HepG2 (cell line): ENCODE data around the gene DRAM1. TPM values are rescaled to one million over a fixed set of nuclear protein-coding genes. Genes with fewer than 3 reads are reported as not detected.

Source experiments
- ATAC-seq: fragments of 200-7000 bp; cut with Tn5 transposase; 3 replicates; pipeline ENCODE4 v1.9.1; 2020; ENCODE audit warnings: mild to moderate bottlenecking, moderate library complexity
- BruUV-seq: library from RNA; stranded (reverse); fragments of 400-500 nt; replicated peaks from 2 replicates; lab custom pipeline; 2021; lab: Mats Ljungman, UMichigan
- CTCF ChIA-PET: fragments of 300-600 bp; formaldehyde crosslinking; extraction: SDS; loops from one replicate; lab custom pipeline; 2021; ENCODE audit warnings: low total read pairs, inconsistent platforms, low intra/inter-chr PET ratio; lab: Yijun Ruan, JAX
- POLR2A ChIA-PET: fragments of 350-600 bp; sonication (Branson Sonifier 250); formaldehyde crosslinking; loops from one replicate; lab custom pipeline; 2020; ENCODE audit warnings: antibody characterized with exemption, inconsistent platforms; lab: Yijun Ruan, JAX
- DNase-seq: peaks from one replicate; pipeline ENCODE4 v3.0.0-alpha.2; 2015; ENCODE audit warnings: low spot score
- FAIRE-seq: peaks from 3 replicates; lab custom pipeline; 2011; peaks lifted over from hg19 to GRCh38; lab: Jason Lieb, UNC
- H2AFZ ChIP-seq: one replicate; pipeline ENCODE4 v1.6.1; 2011; ENCODE audit warnings: low read length, inconsistent platforms
- H3K27ac ChIP-seq: fragments of 300-600 bp; 3 replicates; pipeline ENCODE4 v1.8.0; 2011; ENCODE audit warnings: mixed run types, mild to moderate bottlenecking, mixed read lengths, low read length, inconsistent platforms; ENCODE audit not compliant: insufficient read depth; ENCODE audit errors: extremely low read length
- H3K27me3 ChIP-seq, 2 experiments: fragments of 200-600 bp in 1 of 2; 2 replicates in 1 of 2; 3 replicates in 1 of 2; pipeline versions ENCODE4 v1.6.0 to v1.8.0; 2011; ENCODE audit warnings: low read length in 2 of 2, mild to moderate bottlenecking in 2 of 2, moderate library complexity in 2 of 2, inconsistent platforms in 1 of 2; ENCODE audit not compliant: insufficient read depth in 2 of 2, control insufficient read depth in 1 of 2
- H3K36me3 ChIP-seq, 2 experiments: fragments of 200-600 bp in 1 of 2; replicated peaks in 1 of 2; 2 replicates in 1 of 2; 3 replicates in 1 of 2; pipeline versions ENCODE4 v1.5.1 to v1.8.0; 2011; ENCODE audit warnings: low read length in 2 of 2, inconsistent platforms in 1 of 2; ENCODE audit not compliant: insufficient read depth in 2 of 2, control insufficient read depth in 1 of 2
- H3K4me1 ChIP-seq: 2 replicates; pipeline ENCODE4 v1.5.1; 2012; ENCODE audit warnings: low read length, inconsistent platforms; ENCODE audit not compliant: insufficient read depth
- H3K4me2 ChIP-seq: 2 replicates; pipeline ENCODE4 v1.6.0; 2011; ENCODE audit warnings: low read depth, low read length, inconsistent platforms
- H3K4me3 ChIP-seq, 3 experiments: fragments of 200-600 bp in 1 of 3; sonication (generic), shearing (Covaris generic) in 1 of 3; replicated peaks in 1 of 3; 2 replicates each; pipeline ENCODE4 v1.5.1; 2011 to 2016; ENCODE audit warnings: low read length in 3 of 3, inconsistent platforms in 2 of 3, low read depth in 2 of 3, mild to moderate bottlenecking in 2 of 3, control low read depth in 1 of 3, mixed read lengths in 1 of 3; ENCODE audit not compliant: insufficient read depth in 1 of 3
- H3K79me2 ChIP-seq: one replicate; pipeline ENCODE4 v1.6.1; 2011; ENCODE audit warnings: low read length, inconsistent platforms; ENCODE audit not compliant: insufficient read depth
- H3K9ac ChIP-seq: 2 replicates; pipeline ENCODE4 v1.6.0; 2011; ENCODE audit warnings: mild to moderate bottlenecking, low read depth, low read length, inconsistent platforms; ENCODE audit not compliant: insufficient read depth
- H3K9me3 ChIP-seq: 2 replicates; pipeline ENCODE4 v1.5.1; 2012; ENCODE audit warnings: mild to moderate bottlenecking, low read length
- H4K20me1 ChIP-seq: 2 replicates; pipeline ENCODE4 v1.6.0; 2011; ENCODE audit warnings: inconsistent platforms, mild to moderate bottlenecking, low read length, moderate library complexity; ENCODE audit not compliant: insufficient read depth
- ASH2L ChIP-seq: fragments of 300-600, 200-600 bp; sonication (generic); IDR thresholded peaks from 2 replicates; pipeline ENCODE4 v1.7.0; 2017; ENCODE audit warnings: low read depth, mild to moderate bottlenecking, moderate library complexity, mixed read lengths, low read length; ENCODE audit not compliant: insufficient read length
- ATF2 ChIP-seq: sonication (generic); formaldehyde crosslinking; IDR thresholded peaks from 2 replicates; pipeline ENCODE4 v1.4.0; 2020; ENCODE audit warnings: missing genetic modification reagents
- ATF4 ChIP-seq, 2 experiments: fragments of 450-650 bp in 1 of 2; sonication (generic) in 1 of 2; formaldehyde crosslinking; IDR thresholded peaks; 2 replicates each; pipeline versions ENCODE4 v1.5.0 to v1.8.0; 2020 to 2022; ENCODE audit warnings: mild to moderate bottlenecking in 1 of 2, missing genetic modification reagents in 1 of 2
- GFI1 ChIP-seq: sonication (generic); formaldehyde crosslinking; IDR thresholded peaks from 2 replicates; pipeline ENCODE4 v1.5.0; 2020; ENCODE audit warnings: missing genetic modification reagents, mild to moderate bottlenecking, borderline replicate concordance
- MED13 ChIP-seq: sonication (generic); formaldehyde crosslinking; IDR thresholded peaks from 2 replicates; pipeline ENCODE4 v1.5.0; 2020; ENCODE audit warnings: missing genetic modification reagents
- SIN3A ChIP-seq: IDR thresholded peaks from 2 replicates; pipeline ENCODE4 v1.6.1; 2011; ENCODE audit warnings: low read depth, mild to moderate bottlenecking, control low read depth, low read length, borderline replicate concordance
- ZNF34 ChIP-seq: sonication (generic); formaldehyde crosslinking; IDR thresholded peaks from 2 replicates; pipeline ENCODE4 v1.4.0; 2020; ENCODE audit warnings: mild to moderate bottlenecking, missing genetic modification reagents, borderline replicate concordance
- ZNF446 ChIP-seq: sonication (generic); formaldehyde crosslinking; IDR thresholded peaks from 2 replicates; pipeline ENCODE4 v1.5.0; 2020; ENCODE audit warnings: mild to moderate bottlenecking, missing genetic modification reagents
- ZNF674 ChIP-seq: sonication (generic); formaldehyde crosslinking; IDR thresholded peaks from 2 replicates; pipeline ENCODE4 v1.5.0; 2020; ENCODE audit warnings: low read depth, mild to moderate bottlenecking, missing genetic modification reagents
- ZNF781 ChIP-seq: sonication (generic); formaldehyde crosslinking; IDR thresholded peaks from 2 replicates; pipeline ENCODE4 v1.5.1; 2020; ENCODE audit warnings: borderline replicate concordance, mild to moderate bottlenecking, missing genetic modification reagents; ENCODE audit errors: not compliant biosample characterization
- WGBS: methylation state at CpG from one replicate; pipeline ENCODE4 v1.1.6; 2017; ENCODE audit warnings: low lambda C conversion rate; 5-methylcytosine and 5-hydroxymethylcytosine counted together
- in situ Hi-C: cut with HindIII; loops from 2 replicates; pipeline ENCODE4 v1.10.0; 2017; ENCODE audit warnings: low pct_unique_long_range_greater_than_20kb; ENCODE audit not compliant: extremely low pct_ligation_motif_present
- intact Hi-C: fragments of 100-400 bp; cut with micrococcal nuclease; formaldehyde crosslinking; loops from one replicate; pipeline ENCODE4 v1.10.0; 2022; ENCODE audit not compliant: unreplicated experiment
- polyA plus RNA-seq, 8 experiments: library from polyadenylated mRNA; depleted of rRNA in 3 of 8; stranded (reverse) in 7 of 8; unstranded in 1 of 8; fragments of >200 nt; fragmentation: Illumina TruSeq in 4 of 8; extraction: Trizol in 4 of 8; gene quantifications; 2 replicates each; pipeline versions ENCODE4 v1.2.1 to v1.2.3, GENCODE V29; 2011 to 2016; ENCODE audit warnings: low read depth in 4 of 8, missing spikeins in 1 of 8, mixed read lengths in 1 of 8; ENCODE audit not compliant: insufficient read depth in 1 of 8
- total RNA-seq, 5 experiments: library from RNA; depleted of rRNA; stranded (reverse); fragments of >200 nt; fragmentation: Illumina TruSeq; extraction: Trizol; gene quantifications; 2 replicates each; pipeline ENCODE4 v1.2.3, GENCODE V29; 2016; ENCODE audit warnings: low read depth in 1 of 5

Gene DRAM1
- total and polyA plus RNA-seq, 2 of the 13 experiments (the other 11 are each of a cell fraction or from before 2014, with no cell fraction given) = 20.9 to 32.6 TPM

- POLR2A ChIA-PET = no interaction called here
- DNase-seq = no peak
- no peak overlapping the region for H2AFZ ChIP-seq
- H3K36me3 ChIP-seq = no peaks in the 10 kb centered on the region
- in situ Hi-C loops = loop anchor here (25.0 kb wide), 1 partner anchor 776 kb away; no protein-coding TSS in a partner anchor
- H3K9me3 ChIP-seq = no peaks in the 10 kb centered on the region
- TF ChIP-seq ATF4 (CRISPR knock-in tag; IDR thresholded peaks at IDR 0.05) = no peak
- TF ChIP-seq, all 625 proteins: peak for 0
- Histone ChIP-seq H3K27ac (no peak overlapping the region), H4K20me1 (no peaks in the 10 kb centered on the region), H3K9ac (no peak overlapping the region), H3K27me3 (no peaks in the 10 kb centered on the region; a peak in 2 of 5 replicates), H3K79me2 (no peaks in the 10 kb centered on the region), H3K4me3 (no peak overlapping the region), H3K4me1 (peaks cover 13% of the 10 kb centered on the region; the same call in 1 of the 2 replicates), H3K4me2 (no peak overlapping the region)
- ATAC-seq (no peak), FAIRE-seq (no peak)
- no TSS peak for BruUV-seq
- intact Hi-C loops = no loop called here
- 19% methylated on average over 9 of the region's 9 CpGs for WGBS
- CTCF ChIA-PET = no interaction called here
Observed at GRCh38 chr12:101935890-101936746, 58.7 kb downstream of the DRAM1 start.

GRCh38 chr12:101939306-101939705 is 61.9 kb downstream of the DRAM1 start:
- ATAC-seq (no peak), FAIRE-seq (no peak), DNase-seq (no peak)
- no TSS peak for BruUV-seq
- in situ Hi-C loops = loop anchor here (25.0 kb wide), 1 partner anchor 773 kb away; no protein-coding TSS in a partner anchor
- Histone ChIP-seq H3K4me1 (peaks cover 4% of the 10 kb centered on the region; the same call in 1 of the 2 replicates), H3K4me2 (no peak overlapping the region), H4K20me1 (no peaks in the 10 kb centered on the region), H3K79me2 (no peaks in the 10 kb centered on the region), H3K4me3 (no peak overlapping the region), H3K9me3 (no peaks in the 10 kb centered on the region), H3K27me3 (no peaks in the 10 kb centered on the region; a peak in 1 of 5 replicates), H3K36me3 (no peaks in the 10 kb centered on the region), H3K9ac (no peak overlapping the region), H3K27ac (no peak overlapping the region), H2AFZ (no peak overlapping the region)
- WGBS = 47% methylated on average over 3 of the region's 3 CpGs
- ChIA-PET CTCF (interaction anchor here (1.1 to 2.2 kb wide), 3 partner anchors 545 to 872 kb away, joined by 3 to 13 read pairs (median 8); no protein-coding TSS in a partner anchor), POLR2A (no interaction called here)
- intact Hi-C loops = loop anchor here (1.0 to 2.0 kb wide), 4 partner anchors 231 to 763 kb away; no protein-coding TSS in a partner anchor
- TF ChIP-seq ATF2 (CRISPR knock-in tag) (no peak), ZNF674 (CRISPR knock-in tag) (no peak), MED13 (CRISPR knock-in tag) (no peak), SIN3A (no peak), ZNF34 (no peak), ZNF781 (CRISPR knock-in tag) (no peak), ZNF446 (CRISPR knock-in tag) (no peak), ASH2L (no peak), GFI1 (CRISPR knock-in tag) (no peak)
